RPMI7951 (cell line): ENCODE results near the gene TSPAN13. TPM values are rescaled to one million over a fixed set of nuclear protein-coding genes. Genes with fewer than 3 reads are reported as not detected.
"Not testable (repeated sequence)": the region's sequence is repeated elsewhere in the genome, so short reads cannot be mapped to it uniquely, and the experiment has no call there.

Experiments used
- DNase-seq: peaks from one replicate; pipeline ENCODE4 v3.0.0-alpha.2; 2012; ENCODE audit warnings: low read depth
- total RNA-seq: library from RNA; depleted of rRNA; stranded (reverse); fragments of >200 nt; shearing (Covaris generic); gene quantifications from 2 replicates; pipeline ENCODE4 v1.2.3, GENCODE V29; 2014

The TSPAN13 gene
- total RNA-seq, 1 experiment from 2014 or later, result 4.4 TPM

DNA sequence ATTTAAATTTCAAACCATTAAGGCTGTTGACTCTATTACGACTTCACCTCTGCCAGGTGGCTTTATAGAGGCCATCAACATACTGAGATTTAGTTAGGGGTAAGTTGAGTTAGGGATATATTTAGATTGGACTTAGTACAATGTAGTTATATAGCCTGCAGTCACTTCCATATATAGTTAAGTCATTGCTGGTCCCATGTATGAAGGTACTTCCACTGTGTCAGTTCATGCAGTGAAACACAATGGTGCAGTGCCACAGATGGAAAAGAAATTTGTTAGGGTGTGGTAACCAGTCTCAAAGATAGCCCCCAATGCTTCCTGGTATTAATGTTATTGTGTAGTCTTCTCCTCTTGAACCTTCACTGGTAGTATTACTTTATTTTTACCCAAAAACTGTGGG, 12.6 kb upstream of the TSPAN13 start:
- DNase-seq, result no peak

DNA sequence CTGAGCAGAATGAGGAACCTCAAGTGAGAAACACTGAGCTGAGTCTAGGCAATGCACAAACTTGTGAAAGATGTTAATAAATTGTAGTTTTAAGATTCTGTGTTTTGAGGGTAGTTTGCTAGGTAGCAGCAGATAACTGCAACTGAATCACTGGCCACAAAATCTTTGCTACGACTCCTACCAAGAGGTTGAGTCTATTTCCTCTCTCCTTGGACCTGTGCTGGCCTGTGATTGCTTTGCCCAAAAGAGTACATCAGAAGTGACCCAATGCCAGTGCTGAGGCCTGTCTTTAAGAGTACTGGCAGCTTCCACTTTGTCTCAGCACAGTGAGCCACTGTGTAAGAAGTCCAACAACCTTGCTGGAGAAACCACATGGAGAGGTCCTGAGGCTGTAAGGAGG, 11.9 kb upstream of the TSPAN13 start:
- no peak for DNase-seq

DNA sequence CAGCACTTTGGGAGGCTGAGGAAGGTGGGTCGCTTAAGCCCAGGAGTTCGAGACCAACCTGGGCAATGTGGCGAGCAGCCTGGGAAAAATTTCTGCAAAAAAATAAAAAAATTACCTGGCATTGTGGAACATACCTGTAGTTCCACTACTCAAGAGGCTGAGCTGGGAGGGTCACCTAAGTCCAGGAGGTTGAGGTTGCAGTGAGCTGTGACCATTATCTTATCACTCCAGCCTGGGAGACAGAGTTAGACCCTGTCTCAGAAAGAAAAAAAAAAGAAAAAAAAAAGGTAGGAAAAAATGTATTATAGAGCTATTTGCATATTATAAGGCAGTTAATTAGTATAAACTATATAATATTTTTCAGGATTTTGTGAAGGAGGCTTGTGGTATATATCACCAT, 11.0 kb upstream of the TSPAN13 start:
- DNase-seq, result no peak

DNA sequence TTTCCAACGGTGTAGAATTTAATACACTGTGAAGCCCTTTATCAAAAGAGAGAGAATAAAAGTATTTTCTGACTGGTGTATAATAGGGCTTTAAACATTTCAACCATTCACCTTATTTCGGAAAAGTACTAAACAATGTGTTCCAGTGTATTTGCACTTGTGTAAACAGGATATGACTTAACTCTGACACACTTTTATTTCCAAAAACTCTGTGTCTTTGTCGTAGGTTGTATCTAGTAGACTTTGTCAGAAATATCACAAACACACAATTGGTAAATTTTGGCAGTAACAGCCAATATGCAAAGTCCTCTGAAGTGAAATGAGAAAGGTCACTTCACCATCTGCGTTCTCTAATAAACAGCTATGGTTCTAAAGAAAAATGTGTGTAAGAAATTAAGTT, 10.3 kb upstream of the TSPAN13 start:
- DNase-seq, result peak; percentile 49

DNA sequence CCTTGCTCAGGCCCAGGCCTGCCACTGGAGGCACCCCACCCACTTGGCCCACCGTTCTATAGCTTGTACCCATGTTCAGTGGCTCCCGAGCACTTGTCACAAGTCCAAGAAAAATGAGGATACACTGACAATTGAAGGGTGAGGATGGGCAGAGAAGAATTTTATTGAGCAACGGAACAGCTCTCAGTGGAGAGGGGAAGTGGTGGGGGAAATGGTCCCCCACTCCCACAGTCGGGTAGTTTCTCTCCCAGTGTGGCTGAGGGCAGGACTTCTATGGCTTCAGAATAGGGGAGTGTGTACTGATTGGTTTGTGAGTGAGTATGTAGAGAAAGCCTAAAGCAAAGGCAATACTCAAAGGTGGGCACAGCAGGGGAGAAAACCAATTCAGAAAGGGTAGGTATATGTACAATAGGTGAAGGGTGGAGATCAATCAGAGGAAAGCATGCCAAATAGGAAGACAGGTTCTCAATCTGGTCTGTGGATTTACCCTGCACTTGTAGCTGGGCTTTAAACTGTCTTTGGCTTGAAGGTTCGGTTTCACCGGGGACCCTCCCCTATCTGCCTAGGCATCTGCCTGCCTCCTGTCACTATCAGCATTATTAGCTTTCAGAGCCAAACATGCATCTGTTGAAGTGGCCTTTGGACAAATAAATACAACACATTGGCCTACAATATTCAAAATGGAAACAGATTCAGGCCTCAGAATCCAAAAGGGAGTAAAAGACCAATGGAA, 8.9 kb upstream of the TSPAN13 start:
- no peak for DNase-seq

DNA sequence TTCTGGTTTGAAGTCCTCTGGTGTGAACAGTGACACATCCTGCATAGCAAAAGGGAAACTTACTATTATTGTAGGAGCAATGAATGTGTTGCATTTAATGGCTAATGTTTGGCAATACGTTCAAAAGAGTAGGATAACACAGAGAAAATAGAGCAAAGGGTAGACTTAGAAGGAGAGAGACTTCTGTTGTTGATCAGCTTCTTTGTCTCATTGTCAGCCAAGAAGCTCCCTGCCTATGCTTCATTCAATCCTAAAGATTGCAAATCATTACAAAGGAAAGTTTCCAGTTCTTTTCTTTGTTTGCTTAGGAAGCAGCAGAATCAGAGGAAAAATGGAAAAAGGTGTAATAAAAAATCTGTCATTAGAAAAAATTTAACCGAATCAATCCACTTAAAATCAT, 7.9 kb upstream of the TSPAN13 start:
- DNase-seq, result no peak

DNA sequence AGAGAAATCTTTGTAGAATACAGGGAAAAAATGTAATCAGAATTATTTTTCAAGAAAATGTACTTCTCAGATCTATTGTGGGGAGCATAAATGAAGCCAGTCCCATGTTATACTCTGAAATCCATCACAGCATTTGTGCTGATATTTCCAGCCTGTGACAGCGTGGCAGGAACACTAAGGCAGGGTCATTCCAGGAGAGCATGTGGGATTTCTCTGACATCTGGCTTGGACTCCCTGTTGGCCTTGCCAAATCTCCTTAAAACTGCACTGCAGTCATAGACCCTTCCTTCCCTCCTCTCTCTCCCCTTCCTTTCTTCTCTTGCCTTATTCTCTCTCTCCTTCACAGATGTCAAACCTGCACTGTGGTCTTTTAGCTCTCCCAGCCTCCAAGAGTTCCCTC, 6.5 kb upstream of the TSPAN13 start:
- DNase-seq, result no peak

DNA sequence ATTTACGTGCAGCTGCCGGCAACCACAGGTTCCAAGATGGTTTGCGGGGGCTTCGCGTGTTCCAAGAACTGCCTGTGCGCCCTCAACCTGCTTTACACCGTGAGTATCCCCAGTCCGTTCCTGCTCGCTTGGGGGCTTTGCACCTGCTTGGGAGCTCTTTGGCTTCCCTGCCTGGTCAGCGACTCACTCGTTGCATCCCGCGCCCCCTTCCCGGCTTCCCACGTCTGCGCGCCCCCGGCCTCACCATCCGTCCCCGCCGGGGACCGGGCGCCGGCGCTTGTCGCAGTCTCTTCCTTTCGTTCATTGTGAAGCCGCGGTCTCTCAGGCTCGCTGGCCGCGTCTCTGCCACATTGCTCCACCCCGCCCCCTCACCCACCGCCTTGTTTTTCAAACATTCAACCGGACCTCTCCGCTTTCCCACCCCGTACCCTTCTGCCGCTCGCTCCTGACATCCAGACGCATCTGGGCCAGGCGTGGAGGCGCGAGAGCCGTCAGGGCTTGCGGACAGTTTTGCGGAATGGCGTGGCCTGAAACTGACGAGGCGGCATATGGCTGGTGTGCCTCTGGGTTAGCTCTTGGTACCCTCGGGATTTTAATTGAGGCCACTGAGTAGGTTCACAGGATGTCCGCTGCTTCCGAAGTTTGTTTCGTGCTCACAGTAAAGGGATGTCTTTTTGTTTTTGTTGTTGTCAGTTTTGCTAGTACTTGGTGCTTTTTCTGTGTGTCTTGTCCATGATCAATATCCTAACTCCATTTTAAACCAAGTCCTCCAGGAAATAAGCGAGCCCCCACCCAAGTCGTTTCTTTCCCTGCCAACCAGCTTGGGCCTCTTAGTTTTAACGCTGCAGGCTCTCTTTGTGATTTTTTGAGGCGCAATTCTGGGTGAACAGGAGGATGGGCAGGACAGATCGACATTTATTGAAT, 639 bp downstream of the TSPAN13 start:
- DNase-seq, result peak; percentile 26

DNA sequence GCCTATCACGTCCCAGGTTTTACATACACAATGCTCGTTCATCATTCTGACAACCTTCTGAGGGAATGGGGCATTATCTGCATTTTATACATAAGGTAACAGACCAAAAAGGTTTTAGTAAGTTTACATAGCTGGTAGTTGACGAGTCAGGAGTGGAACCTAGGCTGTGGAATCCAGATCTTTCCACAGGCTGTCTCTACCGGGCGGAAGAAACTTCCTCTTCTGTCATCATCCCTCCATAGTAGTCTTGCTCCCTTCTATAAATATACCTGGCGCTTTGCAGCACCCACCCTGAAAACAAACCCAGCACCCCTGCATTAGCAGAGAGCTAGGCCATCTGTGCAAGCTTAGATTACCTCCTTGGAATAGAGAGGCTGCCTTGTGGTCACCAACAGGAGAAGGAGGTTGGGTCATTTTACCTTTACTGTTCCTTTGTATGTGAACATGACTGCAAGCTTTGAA, 1.3 kb downstream of the TSPAN13 start:
- no peak for DNase-seq

DNA sequence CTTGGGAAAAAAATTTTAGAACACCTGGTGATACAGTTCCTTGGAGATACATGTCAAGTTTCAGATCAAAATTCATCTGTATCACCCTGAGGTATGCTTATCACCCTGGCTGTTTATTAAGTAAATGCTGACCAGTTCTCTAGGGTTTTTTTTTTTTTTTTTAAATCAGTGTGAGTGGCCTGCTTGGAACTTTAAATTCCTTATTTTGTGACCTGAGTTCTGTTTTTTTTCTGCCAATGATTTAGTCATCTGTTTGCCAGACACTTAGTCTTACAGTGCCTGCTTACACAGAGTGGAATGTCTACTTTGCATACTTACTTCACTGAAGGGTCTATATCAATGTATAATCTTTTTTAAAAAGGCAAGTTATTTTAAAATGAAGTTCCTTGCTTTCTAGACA, 1.8 kb downstream of the TSPAN13 start:
- no peak for DNase-seq

DNA sequence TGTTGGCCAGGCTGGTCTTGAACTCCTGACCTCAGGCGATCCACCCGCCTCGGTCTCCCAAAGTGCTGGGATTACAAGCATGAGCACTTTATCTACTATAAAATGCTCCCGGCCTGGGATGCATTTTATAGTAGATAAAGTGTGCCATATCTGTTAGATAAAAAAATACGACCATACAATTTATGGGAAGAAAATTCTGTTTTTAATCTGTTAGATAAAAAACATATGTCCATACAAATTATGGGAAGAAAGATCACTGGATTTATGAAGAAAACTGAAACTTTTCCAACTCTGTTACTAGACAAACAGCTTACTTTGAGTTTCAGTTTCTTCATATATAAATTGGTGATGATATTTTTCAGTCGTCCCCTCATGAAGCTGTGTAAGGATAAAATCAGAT, 4.5 kb downstream of the TSPAN13 start:
- DNase-seq, result no peak

DNA sequence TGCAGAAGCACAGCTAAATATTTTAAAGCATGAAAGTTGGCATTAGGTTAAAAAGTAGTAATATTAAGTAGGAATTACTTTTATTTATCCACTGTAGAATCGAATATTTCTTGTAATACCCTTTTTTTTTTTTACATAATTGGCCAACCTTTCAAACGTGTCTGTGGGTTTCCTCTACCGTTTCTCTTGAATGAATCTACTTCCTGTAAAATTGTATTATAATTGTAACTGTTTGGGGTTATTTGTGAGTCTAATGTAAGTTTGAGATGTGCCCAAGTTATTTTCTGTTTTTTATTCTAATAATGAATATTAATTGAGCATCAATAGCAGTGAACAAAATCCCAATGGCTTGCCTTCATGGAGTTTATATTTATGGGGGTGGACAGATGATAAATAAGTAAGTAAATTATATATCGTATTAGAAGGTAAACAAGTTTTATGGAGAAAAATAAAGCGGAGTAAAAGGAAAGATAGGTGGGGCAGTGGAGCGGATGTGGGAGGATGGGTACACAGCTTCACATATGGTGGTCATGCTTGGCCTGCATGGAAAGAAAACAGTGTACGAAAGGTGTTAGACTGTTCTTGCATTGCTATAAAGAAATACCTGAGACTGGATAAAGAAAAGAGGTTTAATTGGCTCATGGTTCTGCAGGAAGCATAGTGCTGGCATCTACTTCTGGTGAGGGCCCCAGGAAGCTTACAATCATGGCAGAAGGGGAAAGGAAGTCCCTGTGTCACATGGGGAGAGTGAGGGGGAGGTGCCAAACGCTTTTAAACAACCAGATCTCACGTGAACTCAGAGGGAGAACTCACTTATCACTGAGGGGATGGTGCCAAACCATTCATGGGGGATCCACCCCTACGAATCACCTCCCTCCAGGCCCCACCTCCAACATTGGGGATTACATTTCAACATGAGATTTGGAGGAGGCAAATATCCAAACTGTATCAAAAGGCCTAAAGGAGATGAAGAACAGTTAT, 5.4 kb downstream of the TSPAN13 start:
- DNase-seq, result no peak

DNA sequence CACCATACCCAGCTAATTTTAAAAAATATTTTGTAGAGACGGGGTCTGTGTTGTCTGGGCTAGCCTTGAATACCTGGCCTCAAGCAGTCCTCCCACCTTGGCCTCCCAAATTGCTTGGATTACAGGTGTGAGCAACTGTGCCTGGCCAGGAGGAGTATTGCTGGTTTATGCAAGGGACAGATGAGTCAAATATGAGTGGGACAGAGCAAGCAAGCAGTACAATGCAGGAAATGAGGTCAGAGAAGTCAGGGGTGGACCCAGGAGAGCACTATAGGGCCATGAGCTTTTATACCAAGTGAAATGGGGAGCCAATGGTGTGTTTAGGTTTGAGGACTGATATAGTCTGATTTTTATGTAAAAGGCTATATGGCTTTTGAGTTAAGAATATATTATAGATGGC, 6.3 kb downstream of the TSPAN13 start:
- no peak for DNase-seq

DNA sequence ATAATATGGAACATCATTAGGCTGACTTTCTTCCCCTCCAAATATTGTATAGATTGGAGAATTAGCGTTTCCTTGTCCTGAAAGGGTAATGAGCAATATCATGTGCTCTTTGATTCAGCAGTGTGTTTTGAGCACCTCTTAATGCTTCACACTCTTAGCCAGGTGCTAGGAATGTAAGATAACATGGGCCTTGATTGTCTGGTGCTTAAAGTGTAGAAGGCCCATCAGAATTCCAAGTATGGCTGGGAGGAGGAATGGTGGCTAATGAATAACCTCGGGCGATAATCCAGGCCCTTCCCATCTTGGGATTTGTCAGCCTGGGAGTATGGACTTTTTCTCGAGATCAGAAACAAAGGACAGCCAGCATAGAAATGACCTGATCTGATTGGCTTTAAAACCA, 8.6 kb downstream of the TSPAN13 start:
- DNase-seq, result no peak

DNA sequence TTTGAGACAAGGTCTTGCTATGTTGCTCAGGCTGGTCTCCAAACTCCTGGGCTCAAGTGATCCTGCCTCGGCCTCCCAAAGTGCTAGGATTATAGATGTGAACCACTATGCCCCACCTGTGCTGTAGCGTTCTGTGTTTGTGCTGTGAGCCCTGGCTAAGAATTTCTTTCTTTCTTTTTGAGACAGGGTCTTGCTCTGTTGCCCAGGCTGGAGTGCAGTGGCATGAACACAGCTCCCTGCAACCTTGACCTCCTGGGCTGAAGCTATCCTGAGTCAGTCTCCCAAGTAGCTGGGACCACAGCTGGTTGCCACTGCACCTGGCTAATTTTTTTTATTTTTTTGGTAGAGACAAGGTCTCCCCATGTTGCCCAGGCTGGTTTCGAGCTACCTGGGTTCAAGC, 11.4 kb downstream of the TSPAN13 start:
- DNase-seq, result no peak

DNA sequence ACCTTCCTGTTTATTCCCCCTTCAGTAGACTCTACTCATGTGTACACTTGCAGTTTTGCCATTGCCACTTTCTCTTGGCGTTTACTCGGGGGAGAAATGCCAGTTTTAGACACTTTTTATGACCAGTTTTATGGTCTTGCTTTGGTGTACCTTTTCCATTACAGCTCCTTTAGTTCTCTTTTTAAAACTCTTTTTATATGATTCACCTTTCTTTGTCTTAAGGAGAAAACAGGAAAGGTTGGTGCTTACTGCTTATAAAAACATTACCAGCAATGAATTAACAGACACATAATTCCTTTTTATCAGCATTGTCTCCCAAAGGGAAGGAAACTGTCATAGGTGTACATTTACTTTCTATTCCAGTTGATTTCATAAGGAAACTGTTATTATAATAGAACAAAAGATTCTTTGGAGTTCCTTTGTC, 11.9 kb downstream of the TSPAN13 start:
- no peak for DNase-seq

DNA sequence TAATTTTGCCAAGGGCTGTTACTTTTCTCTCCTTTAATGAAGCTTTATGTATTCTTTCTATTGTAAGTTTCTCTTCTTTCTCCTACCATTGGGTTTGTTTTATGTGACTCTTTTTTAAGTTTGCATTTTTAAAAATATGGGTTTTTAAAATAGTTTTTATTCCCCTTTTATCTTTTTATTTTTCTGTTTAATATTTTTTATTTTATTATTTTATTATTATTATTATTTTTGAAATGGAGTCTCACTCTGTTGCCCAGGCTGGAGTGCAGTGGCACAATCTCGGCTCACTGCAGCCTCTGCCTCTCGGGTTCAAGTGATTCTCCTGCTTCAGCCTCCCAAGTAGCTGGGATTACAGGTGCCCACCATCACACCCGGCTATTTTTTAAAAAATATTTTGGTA, 16.4 kb downstream of the TSPAN13 start:
- not testable (repeated sequence) for DNase-seq

DNA sequence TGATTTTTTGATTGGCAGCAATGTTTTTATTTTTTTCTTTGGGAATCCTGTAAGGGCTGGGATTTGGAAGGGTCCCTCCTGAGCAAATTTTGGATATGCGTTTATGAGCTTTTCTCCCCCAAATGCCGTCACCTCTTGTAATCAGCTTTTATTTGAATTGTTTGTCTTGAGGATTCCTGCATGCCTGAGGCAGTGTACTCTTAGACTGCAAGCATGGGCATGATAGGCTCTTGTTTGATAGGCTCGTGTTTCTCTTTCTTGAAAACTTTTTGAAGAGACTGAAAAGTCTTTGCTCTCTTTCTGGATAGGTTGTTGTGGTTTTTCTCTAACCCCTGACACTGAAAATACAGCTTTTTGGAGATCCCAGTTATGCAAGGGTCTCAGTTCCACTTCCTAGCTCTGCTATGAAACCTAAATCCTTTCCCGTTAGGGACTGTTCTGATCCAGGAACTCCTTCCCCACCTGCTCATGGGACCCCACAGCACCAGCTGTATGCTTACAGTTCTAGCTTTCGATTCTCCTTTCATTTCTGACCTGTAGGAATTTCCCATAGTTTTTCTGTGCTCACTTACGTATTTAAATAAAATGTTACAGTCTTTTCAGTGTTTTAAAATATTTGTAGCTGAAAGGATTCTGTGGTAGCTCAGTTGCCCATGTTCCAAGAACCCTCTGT, 17.2 kb downstream of the TSPAN13 start:
- DNase-seq, result no peak

DNA sequence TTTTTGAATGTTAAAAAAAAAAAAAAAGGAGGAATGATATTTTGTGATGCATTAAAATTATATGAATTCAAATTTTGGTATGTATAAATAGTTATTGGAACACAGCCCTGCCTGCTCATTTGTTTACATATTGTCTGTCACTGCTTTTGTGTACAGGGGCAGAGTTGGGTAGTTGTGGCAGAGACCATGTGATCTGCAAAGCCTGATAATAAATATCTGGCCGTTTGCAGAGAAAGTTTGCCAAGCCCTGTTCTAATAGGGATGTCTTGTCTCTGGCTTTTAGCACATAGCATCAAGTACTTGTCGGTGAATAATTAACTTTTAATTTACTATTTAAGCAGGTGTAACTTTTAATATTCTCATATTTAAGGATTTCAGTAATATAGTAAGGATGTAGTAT, 19.8 kb downstream of the TSPAN13 start:
- DNase-seq, result no peak

DNA sequence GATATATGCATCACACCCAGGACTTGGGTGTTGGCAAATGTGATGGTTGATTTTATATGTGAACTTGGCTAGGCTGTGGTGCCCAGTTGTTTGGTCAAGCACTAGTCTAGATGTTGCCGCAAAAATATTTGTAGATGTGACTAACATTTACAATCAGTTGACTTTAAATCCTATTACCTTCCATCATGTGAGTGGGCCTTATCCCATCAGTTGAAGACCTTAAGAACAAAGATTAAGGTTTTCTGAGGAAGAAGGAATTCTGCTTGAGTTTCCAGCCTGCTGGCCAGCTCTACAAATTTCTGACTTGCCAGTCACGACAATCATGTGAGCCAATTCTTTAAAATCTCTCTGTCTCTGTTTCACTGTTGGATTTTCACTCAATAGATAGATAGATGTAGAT, 20.3 kb downstream of the TSPAN13 start:
- DNase-seq, result no peak

DNA sequence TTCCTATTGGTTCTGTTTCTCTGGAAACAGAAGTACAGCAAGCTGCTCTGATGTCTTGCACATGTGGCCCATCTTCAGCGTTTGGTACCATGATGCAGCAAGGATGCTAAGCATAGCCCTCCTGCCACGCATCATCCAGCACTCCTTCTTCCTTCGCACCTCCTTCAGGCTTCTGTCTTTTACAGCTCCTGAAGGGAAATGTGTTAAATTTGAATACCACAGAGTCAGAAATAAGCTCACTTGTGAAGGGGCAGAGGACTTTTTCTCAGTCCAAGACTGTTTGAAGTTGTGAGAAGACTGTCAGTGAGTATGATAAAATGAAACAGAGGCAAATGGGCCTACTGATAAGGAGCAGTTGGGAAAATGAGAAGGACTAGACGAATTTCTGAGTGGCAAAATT, 20.7 kb downstream of the TSPAN13 start:
- no peak for DNase-seq
